Hematopoietic multipotent progenitor cell treated with erythropoietin and hydrocortisone succinate and interleukin-3 and kit ligand, for 15 days (in vitro differentiated cells): Measurements from ENCODE around the gene PACS2.
"Not testable (repeated sequence)": the region's sequence is repeated elsewhere in the genome, so short reads cannot be mapped to it uniquely, and the experiment has no call there.

Experiments used
- DNase-seq: peaks from one replicate; pipeline ENCODE4 v3.0.0-alpha.2; 2015; ENCODE audit warnings: low spot score

Gene PACS2

GRCh38 chr14:105351410-105351809 is 36.9 kb downstream of the PACS2 start:
- no peak for DNase-seq

- peak; percentile 83 for DNase-seq
Observed at GRCh38 chr14:105351920-105352851, 37.6 kb downstream of the PACS2 start.

GRCh38 chr14:105353136-105353535 is 38.6 kb downstream of the PACS2 start:
- DNase-seq = no peak

DNA sequence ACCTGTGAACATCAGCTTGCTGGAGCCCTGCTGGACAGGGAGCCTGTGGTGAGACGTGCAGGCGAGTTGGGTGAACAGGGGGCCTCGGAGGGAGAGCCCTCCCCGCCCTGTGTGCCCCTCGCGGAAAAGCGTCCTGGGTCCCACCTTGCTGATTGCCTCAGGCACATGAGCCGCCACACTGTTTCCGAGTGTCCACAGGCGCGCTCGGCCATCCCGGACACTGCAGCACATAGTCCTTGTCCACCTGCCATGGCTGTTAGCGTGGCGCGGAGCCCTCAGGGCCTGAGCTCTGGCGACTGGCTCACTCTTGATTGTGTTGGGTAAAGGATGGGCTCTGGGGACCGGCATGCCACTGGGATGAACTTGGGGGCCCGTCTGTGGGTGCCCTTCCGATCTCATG is 40.0 kb downstream of the PACS2 start:
- DNase-seq = no peak

DNA sequence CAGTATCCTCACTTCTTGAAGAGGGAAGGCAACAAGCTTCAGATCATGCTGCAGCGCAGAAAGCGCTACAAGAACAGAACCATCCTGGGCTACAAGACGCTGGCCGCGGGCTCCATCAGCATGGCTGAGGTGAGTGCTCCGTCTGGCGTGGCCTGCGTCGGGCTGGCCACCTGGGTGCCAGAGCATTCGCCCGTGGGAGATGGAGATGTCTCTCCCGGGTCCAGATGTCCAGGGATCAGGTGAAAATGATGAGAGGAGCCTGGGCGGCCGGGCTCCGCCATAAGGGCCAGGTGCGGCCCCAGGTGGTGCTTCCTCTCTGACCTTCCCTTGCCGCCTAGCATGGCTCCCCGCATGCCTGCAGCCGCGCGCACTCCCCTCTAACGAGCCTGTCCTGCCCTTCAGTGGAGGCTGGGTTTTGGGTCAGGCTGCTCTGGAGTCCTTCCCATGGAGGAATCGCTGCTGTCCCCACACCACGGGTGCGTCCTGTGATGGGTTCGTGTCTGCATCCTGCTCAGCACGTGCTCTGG is 40.6 kb downstream of the PACS2 start:
- no peak for DNase-seq

DNA sequence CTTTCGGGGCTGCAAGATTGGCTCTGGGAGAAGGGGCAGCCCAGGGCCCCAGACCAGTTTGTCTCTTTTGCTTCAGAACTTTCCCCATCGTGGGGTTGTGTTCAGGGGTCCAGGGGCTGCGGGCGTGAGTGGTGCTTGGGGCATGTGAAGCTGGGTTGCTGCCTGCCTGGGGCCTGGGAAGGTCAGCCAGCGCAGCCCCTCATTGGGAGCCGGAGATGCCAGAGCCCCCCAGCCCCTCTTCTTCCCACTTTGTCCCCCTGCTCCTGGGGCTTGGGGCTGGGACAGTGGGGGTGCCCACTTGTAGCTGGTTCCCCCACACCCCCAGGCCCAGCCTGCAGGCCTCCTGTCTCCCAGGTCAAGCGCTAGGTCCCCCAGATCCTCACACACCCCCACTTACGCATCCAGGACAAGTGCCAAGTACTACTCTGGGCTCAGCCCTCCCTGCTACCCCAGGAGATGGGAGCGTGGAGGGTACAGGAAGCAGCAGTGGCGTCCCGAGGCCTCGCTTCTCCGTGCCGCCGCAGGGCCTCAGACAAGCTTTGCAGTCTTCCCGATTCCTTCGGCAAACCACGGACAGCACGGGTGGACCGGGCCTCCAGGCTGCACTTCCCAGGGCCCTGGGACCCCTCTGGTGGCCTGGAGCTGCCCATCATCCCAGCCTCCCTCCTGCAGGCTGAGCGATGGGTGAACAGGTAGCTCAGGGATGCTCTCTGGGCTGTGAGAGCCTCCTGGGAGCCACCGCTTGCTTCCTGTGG is 41.5 kb downstream of the PACS2 start:
- no peak for DNase-seq

DNA sequence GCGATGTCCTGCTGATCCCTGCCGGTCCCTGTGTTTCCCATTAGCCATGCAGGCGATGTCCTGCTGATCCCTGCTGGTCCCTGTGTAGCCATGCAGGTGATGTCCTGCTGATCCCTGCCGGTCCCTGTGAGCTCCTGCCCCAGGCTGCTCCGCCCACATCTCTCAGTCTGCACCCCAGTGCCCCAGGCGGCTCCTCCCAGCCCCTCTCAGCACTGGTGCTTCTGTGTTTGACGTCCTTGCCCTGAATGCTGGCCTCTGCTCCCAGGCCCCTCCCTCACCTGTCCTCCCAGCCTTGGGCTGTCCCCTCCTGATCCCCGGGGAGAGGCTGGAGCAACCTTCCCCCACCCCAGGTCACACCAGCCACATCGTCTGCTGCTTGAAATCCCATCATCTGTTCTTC is 42.4 kb downstream of the PACS2 start:
- no peak for DNase-seq

DNA sequence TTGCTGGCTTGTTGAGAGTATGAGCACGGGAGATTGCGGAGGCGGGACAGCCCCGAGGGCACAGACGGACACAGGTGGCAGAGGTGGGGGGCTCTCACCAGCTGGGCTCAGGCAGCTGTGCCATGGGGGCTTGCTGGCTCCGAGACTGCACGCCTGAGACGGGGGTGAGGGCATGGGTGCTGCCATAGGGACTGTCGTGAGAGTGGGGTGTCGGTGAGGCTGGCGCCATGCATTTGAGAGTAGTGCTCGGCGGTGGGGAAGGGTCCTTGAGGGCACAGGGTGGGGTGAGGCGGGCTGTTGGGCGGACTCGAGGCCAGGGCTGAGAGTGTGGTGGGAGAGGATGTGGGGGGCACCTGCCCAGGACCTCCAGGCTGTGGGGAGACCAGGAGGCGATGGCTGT is 43.1 kb downstream of the PACS2 start:
- no peak for DNase-seq

GRCh38 chr14:105358140-105358846 is 43.7 kb downstream of the PACS2 start:
- no peak for DNase-seq

GRCh38 chr14:105358943-105359342 is 44.4 kb downstream of the PACS2 start:
- no peak for DNase-seq

GRCh38 chr14:105361412-105361811 is 46.9 kb downstream of the PACS2 start:
- not testable (repeated sequence) for DNase-seq

- peak; percentile 71 for DNase-seq
Observed at GRCh38 chr14:105363847-105364708, 49.5 kb downstream of the PACS2 start.

- no peak for DNase-seq
Observed at GRCh38 chr14:105365101-105365500, 50.6 kb downstream of the PACS2 start.

- DNase-seq = no peak
Observed at GRCh38 chr14:105365681-105366080, 51.1 kb downstream of the PACS2 start.

GRCh38 chr14:105366386-105367074 is 52.0 kb downstream of the PACS2 start:
- no peak for DNase-seq

GRCh38 chr14:105367116-105368031 is 52.8 kb downstream of the PACS2 start:
- DNase-seq = no peak

GRCh38 chr14:105368032-105368417 is 53.5 kb downstream of the PACS2 start:
- DNase-seq = no peak

- no peak for DNase-seq
Observed at GRCh38 chr14:105368426-105368825, 53.9 kb downstream of the PACS2 start.

- no peak for DNase-seq
Observed at GRCh38 chr14:105368910-105369652, 54.5 kb downstream of the PACS2 start.
